HepG2 (cell line): ENCODE measurements around the gene PARN. TPM values are rescaled to one million over a fixed set of nuclear protein-coding genes. Genes with fewer than 3 reads are reported as not detected.

Experiments used
- CEBPZ ChIP-seq: IDR thresholded peaks from 2 replicates; pipeline ENCODE4 v1.6.1; 2012; ENCODE audit warnings: low read length, improper control_type of control experiment
- FOXP1 ChIP-seq, 2 experiments: fragments of 450-650 bp in 1 of 2; IDR thresholded peaks; 2 replicates each; pipeline ENCODE4 v1.6.1; 2017 to 2018; ENCODE audit warnings: antibody characterized with exemption in 1 of 2
- MAF1 ChIP-seq: sonication (generic); formaldehyde crosslinking; IDR thresholded peaks from 2 replicates; pipeline ENCODE4 v1.5.0; 2020; ENCODE audit warnings: missing genetic modification reagents, borderline replicate concordance
- MXD3 ChIP-seq: IDR thresholded peaks from 2 replicates; pipeline ENCODE4 v1.6.1; 2016; ENCODE audit warnings: mild to moderate bottlenecking, missing biosample characterization, missing genetic modification reagents
- MYPOP ChIP-seq: sonication (generic); formaldehyde crosslinking; IDR thresholded peaks from 2 replicates; pipeline ENCODE4 v1.8.1; 2023; ENCODE audit warnings: mild to moderate bottlenecking, moderate library complexity, missing genetic modification reagents
- TAF1 ChIP-seq: sonication (generic); formaldehyde crosslinking; IDR thresholded peaks from 2 replicates; pipeline ENCODE4 v1.4.0; 2020; ENCODE audit warnings: missing genetic modification reagents
- TP53 ChIP-seq: sonication (generic); formaldehyde crosslinking; conservative IDR thresholded peaks from 2 replicates; pipeline ENCODE4 v1.4.0; 2020; ENCODE audit warnings: missing genetic modification reagents
- TRAFD1 ChIP-seq: sonication (generic); formaldehyde crosslinking; IDR thresholded peaks from 2 replicates; pipeline ENCODE4 v1.5.1; 2020; ENCODE audit warnings: missing genetic modification reagents, mild to moderate bottlenecking, borderline replicate concordance
- ZNF18 ChIP-seq: sonication (generic); formaldehyde crosslinking; IDR thresholded peaks from 2 replicates; pipeline ENCODE4 v1.8.0; 2022; ENCODE audit warnings: mild to moderate bottlenecking, missing genetic modification reagents; ENCODE audit not compliant: insufficient replicate concordance
- ZNF253 ChIP-seq: sonication (generic); formaldehyde crosslinking; IDR thresholded peaks from 2 replicates; pipeline ENCODE4 v1.8.0; 2022; ENCODE audit warnings: mild to moderate bottlenecking, missing genetic modification reagents, borderline replicate concordance
- ZNF276 ChIP-seq: sonication (generic); formaldehyde crosslinking; IDR thresholded peaks from 2 replicates; pipeline ENCODE4 v1.4.0; 2020; ENCODE audit warnings: mild to moderate bottlenecking, low read depth, missing genetic modification reagents
- ZNF280B ChIP-seq: sonication (generic); formaldehyde crosslinking; IDR thresholded peaks from 2 replicates; pipeline ENCODE4 v1.5.0; 2020; ENCODE audit warnings: missing genetic modification reagents, mild to moderate bottlenecking, borderline replicate concordance
- ZNF569 ChIP-seq: sonication (generic); formaldehyde crosslinking; IDR thresholded peaks from 2 replicates; pipeline ENCODE4 v1.5.0; 2020; ENCODE audit warnings: mild to moderate bottlenecking, missing genetic modification reagents, moderate library complexity, borderline replicate concordance
- polyA plus RNA-seq, 8 experiments: library from polyadenylated mRNA; depleted of rRNA in 3 of 8; stranded (reverse) in 7 of 8; unstranded in 1 of 8; fragments of >200 nt; fragmentation: Illumina TruSeq in 4 of 8; extraction: Trizol in 4 of 8; gene quantifications; 2 replicates each; pipeline versions ENCODE4 v1.2.1 to v1.2.3, GENCODE V29; 2011 to 2016; ENCODE audit warnings: low read depth in 4 of 8, missing spikeins in 1 of 8, mixed read lengths in 1 of 8; ENCODE audit not compliant: insufficient read depth in 1 of 8
- total RNA-seq, 5 experiments: library from RNA; depleted of rRNA; stranded (reverse); fragments of >200 nt; fragmentation: Illumina TruSeq; extraction: Trizol; gene quantifications; 2 replicates each; pipeline ENCODE4 v1.2.3, GENCODE V29; 2016; ENCODE audit warnings: low read depth in 1 of 5

PARN gene
- total and polyA plus RNA-seq, 2 of the 13 experiments (the other 11 are each of a cell fraction or from before 2014, with no cell fraction given) = 13.3 to 47.6 TPM

GRCh38 chr16:14420721-14421488 is 209.2 kb downstream of the PARN start (continued):
- no peak for TF ChIP-seq ZNF253 (CRISPR knock-in tag)
- TF ChIP-seq ZNF569 = no peak
- no peak for TF ChIP-seq MYPOP (CRISPR knock-in tag)
- TF ChIP-seq MXD3 (CRISPR knock-in tag) = no peak
- no peak for TF ChIP-seq TP53 (CRISPR knock-in tag)
- TF ChIP-seq TAF1 (CRISPR knock-in tag) = no peak
- no peak for TF ChIP-seq CEBPZ
- TF ChIP-seq ZNF280B (CRISPR knock-in tag) = no peak
- no peak for TF ChIP-seq FOXP1 (IDR thresholded peaks at IDR 0.05)
- peak; percentile 20; the same call in 1 of the 2 replicates for TF ChIP-seq FOXP1 (CRISPR knock-in tag; IDR thresholded peaks at IDR 0.05)
- TF ChIP-seq ZNF18 (CRISPR knock-in tag) = no peak
- TF ChIP-seq ZNF276 (CRISPR knock-in tag) = no peak
- TF ChIP-seq TRAFD1 (CRISPR knock-in tag) = no peak
- TF ChIP-seq MAF1 = no peak
